HL-60/S4 treated with retinoic acid at 250 ng/mL for 4 days and 3 days (cell line): ENCODE measurements around the gene CNTNAP2.

Source experiments
- in situ Hi-C: fragments of 300-500 bp; cut with MboI; formaldehyde crosslinking; loops from 2 replicates; pipeline ENCODE4 v1.7.0; 2022; ENCODE audit warnings: low sequenced_read_pairs

CNTNAP2 gene

DNA sequence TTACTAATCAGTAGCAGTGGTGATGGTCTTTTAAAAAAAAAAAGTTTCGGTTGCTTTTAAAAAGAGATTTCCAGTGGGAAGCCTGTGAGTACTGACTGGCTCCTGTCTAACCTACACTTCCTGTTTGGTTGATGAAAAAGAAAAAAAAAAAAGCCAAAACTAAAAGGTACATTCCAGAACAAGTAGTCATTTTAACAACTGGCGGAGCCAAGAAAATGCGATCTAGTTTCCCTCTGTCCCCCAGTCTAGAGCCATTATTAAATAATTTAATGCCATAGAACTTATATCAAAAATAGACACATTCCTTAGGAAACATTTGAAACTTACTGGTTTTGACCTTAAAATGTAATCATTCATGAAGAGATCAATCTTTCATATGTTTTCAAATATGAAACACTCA, 2219.8 kb downstream of the CNTNAP2 start:
- in situ Hi-C loops: no loop called here

DNA sequence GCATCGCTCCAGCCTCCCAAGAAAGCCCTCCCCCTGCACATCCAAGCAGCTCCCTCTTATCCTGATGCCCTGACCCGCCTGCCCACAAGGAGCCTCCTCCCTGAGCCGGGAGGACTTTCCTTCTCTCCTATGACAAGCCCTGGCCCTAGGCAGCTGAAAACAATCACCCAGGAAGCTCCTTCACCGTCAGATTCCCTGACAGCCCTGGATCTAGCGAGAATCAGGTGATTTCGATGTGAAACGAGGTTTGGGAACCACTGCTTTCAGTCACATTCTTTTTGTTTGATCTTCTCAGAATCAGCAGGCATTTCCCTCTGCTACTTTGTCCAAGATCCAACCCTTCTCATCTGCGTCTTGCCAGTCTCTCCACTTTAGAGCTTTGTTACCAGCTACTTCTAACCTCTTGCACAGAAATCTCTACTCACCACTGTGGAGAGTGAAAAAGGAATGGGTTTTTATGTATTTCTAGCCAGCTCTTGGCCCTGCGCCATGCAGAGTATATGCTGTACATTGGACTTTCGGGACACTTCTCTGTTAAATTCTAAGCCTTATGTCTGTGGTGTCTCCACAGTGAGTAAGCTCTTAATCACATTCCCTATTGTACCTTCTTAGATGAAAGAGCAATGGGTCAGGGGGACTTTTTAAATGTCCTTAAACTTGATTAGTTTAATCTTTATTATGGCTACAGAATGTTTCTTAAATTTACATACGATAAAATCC, 2220.8 kb downstream of the CNTNAP2 start:
- in situ Hi-C loops: no loop called here

DNA sequence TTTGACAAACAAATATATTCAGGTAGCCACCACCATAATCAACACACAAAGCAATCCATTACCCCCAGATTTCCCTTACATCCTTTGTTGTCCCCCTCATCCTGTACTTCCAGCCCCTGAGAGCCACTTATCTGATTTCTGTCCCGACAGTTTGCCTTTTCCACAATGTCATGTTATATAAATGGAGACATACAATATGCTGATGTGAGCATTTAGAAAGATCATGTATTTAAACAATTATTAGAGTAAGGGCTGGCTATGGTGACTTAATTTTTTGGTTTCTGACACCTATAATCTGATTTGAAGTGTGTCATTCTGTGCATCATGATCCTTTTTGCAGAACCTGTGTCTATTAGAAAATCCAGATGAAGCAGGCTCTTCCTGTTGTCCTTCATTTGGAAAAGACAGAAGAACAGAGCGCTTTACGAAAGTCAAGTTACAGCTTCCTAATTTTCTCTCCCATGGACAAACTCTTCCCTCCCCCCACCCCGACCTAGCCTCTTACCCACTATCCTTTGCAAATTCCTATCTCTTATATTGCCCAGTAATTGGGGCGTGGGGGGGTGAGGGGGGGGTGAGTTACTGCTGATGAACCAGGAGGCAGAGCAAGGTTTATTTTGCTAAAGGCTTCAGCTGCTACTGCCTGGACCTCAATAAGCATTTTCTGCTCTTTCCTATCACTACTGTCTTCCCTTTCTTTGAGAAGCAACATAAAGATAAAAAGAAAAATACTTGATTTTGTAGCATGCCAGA, 2221.6 kb downstream of the CNTNAP2 start:
- in situ Hi-C loops: no loop called here

- in situ Hi-C loops: no loop called here
Measured at GRCh38 chr7:148340438-148341280, 2224.1 kb downstream of the CNTNAP2 start.

DNA sequence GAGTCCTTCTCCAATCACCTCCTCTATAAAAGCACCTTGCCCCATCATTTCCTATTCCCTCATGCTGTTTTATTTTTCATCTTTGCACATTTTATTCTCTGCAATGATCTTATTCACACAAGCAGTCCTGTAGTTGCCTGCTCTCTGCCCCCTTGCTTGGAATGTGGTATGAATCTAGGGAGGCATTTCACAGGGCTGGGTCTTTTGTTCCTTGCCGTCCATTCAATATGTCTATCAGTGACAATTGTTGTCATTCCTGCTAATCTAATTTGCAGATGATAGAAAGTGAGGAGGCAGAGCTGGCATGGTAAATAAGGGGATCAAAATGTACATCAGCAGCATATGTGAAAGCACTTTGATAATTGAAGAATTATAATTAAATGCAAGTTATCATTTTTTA, 2227.8 kb downstream of the CNTNAP2 start:
- in situ Hi-C loops: no loop called here

DNA sequence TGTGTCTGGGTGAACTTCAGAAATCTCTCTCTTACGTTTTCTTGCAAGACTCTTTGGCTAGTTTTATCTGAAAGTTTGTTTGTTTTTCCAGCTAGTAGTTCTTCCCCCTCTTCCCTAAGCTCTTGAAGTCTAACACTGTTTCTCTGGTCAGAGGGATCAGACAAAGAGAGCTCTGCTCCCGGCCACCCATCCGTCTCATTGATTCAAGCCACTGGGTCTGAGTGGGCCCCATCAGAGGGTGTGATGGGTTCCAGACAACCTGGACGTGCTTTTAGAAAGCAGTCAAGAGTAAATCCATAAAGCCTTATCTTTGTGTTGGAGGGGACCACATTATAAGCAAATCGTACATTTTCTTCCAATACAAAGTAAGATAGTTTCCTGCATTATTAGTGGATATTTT, 2231.4 kb downstream of the CNTNAP2 start:
- in situ Hi-C loops: no loop called here

DNA sequence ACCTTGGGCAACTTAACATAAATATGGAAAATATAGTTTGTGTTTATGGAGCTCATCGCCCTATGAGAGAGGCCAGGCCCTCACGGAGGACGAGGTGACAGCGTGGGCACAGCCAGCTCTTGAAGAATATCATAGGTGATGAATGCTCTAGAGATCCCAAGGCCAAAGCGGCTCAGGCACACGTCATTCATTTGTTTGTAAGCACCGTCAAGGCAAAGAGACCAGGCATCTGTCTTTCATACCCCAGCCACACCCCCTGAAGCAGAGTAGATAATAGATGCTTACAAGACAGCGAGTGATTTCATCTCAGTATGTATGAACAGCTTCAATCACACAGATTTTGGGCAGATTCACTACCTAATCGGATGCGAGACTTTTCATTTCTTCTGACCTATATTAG, 2231.9 kb downstream of the CNTNAP2 start:
- in situ Hi-C loops: no loop called here

DNA sequence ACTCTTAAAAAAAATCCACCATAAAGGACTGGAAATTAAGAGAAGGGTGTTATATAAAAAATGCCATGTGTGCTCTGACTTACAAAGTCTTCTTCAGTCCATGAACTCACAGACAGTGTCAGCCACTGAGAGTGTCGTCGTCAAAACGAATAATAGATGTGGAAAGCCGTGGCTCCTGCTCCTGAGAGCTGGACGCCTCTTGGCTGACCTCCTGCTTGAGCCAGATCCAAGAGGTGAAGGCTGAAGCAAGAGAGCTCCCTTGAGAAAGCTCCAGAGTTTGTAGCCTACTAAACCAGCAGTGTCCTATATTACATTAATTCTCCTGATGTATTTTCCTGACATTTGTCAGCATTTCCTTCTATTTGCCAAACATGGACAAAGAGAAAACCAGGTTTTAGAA, 2239.7 kb downstream of the CNTNAP2 start:
- in situ Hi-C loops: no loop called here

- in situ Hi-C loops: no loop called here
Measured at GRCh38 chr7:148362541-148362940, 2245.9 kb downstream of the CNTNAP2 start.

DNA sequence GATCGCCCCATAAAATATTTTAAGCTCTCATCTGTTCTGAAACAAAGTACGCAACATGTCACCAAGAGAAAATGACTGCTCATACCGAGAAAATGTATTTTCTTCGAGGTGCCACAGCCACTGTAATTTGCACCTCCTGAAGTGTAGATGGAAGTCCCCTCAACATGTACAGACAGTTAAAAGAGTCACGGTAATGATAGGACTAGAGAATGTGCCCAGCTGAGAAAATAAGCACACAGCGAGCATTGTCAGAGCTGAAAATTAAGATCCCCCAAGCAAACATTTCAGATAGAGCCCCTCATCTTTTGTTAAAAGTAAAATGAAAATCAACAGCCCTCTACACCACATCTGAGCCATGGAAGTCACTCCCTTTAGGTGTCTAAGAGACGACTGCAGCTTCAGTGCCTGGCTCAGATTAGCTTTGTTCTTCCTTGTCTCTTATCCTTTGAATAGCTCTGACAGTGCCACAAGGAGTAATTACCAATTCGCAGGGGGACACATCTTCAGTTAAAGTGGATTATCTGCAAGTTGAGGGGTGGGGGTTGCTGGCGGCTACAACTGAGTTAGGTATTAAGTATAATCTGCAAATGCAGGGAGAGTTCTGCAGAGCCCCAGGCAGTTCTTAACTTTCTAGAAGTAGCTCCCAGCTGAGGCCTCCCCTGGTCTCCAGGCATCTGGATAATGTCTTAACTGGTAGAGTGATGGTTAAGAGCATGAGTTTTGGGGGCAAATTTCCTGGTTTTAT, 2251.3 kb downstream of the CNTNAP2 start:
- in situ Hi-C loops: no loop called here

DNA sequence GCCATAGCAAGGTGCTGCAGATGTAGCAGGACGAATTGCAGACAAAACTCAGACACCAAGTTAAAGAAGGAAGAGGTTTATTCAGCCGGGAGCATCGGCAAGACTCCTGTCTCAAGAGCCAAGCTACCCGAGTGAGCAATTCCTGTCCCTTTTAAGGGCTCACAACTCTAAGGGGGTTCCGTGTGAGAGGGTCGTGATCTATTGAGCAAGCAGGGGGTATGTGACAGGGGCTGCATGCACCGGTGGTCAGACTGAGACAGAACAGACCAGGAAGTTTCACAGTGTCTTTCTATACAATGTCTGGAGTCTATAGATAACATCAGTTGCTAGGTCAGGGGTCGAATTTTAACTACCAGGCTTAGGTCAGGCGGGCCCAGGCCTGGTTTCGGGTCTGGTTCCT, 2252.0 kb downstream of the CNTNAP2 start:
- in situ Hi-C loops: no loop called here

DNA sequence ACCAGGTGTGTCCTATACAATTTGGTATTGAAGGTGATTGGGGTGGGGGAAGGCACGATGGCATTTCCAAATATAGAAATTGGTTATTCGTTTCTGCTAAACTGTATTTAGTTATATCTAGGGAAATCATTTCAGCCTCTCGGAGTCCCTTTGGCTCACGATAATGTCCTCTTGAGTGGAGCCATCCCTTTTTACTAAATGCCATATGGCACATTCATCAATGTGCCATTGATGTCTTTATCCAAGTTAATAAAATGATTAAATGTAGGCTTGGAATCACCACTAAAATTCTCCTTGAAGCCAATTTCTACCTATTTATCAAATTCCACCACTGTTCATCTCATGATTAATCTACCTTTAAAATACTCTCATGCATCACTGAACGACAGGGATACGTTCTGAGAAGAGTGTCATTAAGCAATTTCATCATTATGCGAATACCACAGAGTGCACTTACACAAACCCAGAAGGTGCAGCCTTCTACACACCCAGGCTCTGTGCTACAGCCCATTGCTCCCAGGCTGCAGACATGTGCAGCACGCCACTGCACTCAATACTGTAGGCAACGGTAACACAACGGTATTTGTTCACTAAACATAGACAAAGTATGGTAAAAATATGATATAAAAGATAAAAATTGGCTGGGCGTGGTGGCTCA, 2254.8 kb downstream of the CNTNAP2 start:
- in situ Hi-C loops: no loop called here

GRCh38 chr7:148374396-148375259, 2258.0 kb downstream of the CNTNAP2 start:
- in situ Hi-C loops: no loop called here

DNA sequence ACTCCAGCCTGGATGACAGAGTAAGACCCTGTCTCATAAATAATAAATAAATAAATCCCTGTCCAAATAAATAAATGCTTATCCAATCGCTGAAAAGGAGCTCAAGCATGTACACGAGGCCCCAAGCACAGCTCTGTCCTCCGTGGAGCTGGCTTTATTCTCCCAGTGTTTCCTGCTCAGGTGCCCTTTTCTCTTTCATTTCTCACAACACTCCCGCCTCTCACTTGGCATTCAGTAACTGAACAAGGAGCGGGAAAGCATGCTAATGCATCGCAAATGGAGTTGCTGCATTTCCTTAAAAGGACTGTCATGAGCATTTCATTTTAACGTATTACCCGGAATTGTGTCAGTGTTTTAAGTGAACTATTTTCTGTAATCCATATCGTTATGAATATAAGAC, 2263.1 kb downstream of the CNTNAP2 start:
- in situ Hi-C loops: no loop called here

DNA sequence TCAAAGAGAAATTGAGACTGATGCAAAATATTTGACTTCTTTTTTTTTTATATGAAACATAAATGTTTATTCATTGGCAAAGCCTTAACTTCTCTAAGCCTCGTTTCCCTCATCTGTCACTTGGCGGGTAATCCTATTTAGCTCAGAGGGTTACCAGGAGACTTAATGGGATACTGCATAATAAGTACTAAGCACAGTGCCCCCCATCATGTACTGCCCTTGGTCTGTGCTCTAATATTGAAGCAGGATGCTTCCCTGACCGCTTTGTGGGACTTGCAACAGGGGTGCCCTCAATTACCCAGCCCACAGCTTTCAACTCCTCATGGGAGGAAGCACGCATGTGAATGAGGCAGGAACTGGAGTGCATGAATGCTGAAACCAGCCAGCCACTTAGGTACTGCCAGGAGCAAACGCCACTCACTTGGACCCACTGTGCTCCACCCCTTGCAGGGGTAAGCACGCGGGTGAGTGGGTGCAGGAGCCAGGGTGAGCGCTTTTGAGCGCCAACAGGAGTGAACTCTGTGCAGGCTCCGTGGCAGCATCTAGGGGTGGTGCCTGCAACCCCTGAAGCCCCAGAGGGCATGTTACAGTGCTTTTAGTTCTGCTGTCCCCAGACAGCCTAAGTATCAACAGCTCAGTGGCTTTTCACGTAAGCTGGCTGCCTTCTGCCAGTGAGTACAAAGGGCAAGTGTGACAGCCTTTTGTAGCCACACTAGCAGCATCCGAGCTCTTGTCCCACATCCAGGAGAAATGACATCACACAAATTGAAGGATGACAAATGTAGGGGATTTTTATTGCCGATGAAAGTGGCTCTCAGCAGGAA, 2264.2 kb downstream of the CNTNAP2 start:
- in situ Hi-C loops: no loop called here

- in situ Hi-C loops: no loop called here
Measured at GRCh38 chr7:148382596-148382995, 2266.0 kb downstream of the CNTNAP2 start.

GRCh38 chr7:148383651-148384050, 2267.1 kb downstream of the CNTNAP2 start:
- in situ Hi-C loops: no loop called here

DNA sequence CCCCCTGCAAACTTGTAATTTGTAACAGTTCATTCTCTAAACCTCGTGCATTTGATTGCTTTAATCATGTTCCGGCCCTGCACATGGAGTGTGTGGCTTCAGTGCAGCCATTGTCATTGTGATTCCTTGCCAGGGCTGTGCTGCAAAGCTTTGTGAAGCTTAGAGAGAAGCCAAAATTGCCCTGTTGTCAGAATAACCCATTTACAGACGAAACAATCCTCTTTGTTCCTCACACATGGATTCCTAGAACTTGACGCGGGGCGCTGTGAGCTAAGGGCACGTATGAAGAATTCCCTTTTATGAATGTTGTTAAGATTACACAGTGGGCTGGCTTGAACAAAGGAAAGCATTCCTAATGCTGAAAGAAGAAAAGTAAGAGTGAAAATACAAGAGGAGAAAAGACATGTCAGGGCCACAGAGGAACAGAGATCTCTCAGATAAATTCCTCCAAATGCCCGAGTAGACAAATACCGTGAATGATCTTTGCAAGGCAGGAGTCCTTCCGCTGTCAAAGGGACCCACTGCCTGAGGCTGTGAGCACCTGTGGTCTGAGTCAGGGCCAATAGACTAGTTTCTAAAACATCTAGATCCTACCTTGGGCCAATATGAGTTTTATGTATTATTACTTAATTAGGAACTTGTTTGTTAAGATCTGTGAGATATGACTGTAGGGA, 2268.5 kb downstream of the CNTNAP2 start:
- in situ Hi-C loops: no loop called here
